Measurements from ENCODE around the gene ELN. TPM values are rescaled to one million over a fixed set of nuclear protein-coding genes. Genes with fewer than 3 reads are reported as not detected.
A peak's percentile ranks its signal among the peaks of the same experiment; 100 is the strongest.

ELN gene
- total and polyA plus RNA-seq, 5 experiments from 2014 or later = not detected

DNA sequence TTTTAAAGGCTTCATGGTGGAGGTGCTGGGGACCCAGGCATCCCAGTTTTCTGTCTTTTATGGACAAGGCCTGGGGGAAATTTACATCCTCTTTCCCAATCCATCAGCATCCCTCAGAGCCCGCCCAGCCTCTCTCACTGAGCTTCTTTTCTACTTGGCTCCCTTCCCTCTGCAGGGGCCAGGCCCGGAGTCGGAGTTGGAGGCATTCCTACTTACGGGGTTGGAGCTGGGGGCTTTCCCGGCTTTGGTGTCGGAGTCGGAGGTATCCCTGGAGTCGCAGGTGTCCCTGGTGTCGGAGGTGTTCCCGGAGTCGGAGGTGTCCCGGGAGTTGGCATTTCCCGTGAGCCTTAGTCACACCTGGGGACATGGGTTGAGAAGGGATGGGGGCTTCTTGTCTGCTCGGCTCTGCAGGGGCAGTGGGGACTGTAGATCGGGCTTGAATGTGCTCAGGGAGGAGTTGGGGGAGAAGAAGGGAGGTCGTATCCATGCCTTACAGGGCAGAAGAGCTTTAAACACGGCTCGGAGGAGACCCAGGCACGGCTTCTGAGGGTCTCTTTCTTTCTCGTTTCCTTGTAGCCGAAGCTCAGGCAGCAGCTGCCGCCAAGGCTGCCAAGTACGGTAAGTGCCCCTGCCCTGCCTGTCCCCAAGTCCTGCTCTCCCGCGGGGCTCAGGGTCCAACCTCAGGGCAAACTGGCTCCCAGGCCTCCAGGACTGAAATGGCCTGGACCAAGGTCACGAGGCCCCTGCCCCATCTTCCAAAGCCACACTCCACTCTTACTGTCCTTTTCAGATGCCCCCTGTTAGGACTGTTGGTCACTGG lies 28.3 kb downstream of the ELN start:
- POLR2A ChIA-PET = no interaction called here
- ATAC-seq = no peak

DNA sequence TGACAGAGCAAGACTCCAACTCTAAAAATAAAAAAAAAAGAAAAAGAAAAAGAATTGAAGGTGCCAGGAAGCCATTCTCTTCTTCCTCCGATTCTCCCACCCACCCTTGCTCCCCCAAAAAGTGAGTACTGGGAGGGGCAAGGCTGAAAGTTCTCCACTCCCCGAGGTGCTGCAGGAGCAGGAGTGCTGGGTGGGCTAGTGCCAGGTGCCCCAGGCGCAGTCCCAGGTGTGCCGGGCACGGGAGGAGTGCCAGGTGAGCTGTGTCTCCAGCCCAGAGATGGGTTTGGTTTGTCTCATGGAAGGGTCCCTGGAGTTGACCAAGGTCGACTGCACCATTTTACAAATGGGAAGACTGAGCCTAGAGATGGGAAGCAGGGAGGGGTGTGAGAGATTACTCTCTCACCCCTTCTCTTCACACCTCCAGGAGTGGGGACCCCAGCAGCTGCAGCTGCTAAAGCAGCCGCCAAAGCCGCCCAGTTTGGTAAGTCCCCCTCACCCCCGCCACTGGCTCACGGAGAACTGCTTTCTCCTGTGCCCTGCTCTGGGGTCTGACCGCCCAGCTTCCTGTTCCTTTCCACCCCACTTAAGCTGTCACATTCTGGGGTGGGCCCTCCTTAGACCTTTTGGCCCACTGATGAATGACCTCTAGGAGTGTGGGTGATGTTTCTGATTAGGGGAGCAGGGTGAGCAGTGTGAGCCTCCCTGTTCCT lies 29.4 kb downstream of the ELN start:
- H3K36me3 Mint-ChIP-seq = no peaks in the 10 kb centered on the region
- peaks cover 2 to 21% (median 6%) of the 10 kb centered on the region in 5 donors for H3K27me3 Mint-ChIP-seq
- no peak overlapping the region for H3K4me3 Mint-ChIP-seq
- H3K4me1 Mint-ChIP-seq = peaks cover 1 to 6% (median 3%) of the 10 kb centered on the region in 4 donors
- H3K9me3 Mint-ChIP-seq = no peaks in the 10 kb centered on the region
- POLR2A ChIA-PET = interaction anchor here (0.5 kb wide), 1 partner anchor 110 kb away, joined by 3 read pairs; no protein-coding TSS in a partner anchor
- ATAC-seq (no peak), DNase-seq (peak in 1 of 10 donors; percentile 45)
- H3K27ac Mint-ChIP-seq = peak overlapping the region in 1 of 10 donors; percentile 28

More for the DNA sequence above, 28.3 kb downstream of the ELN start:
- Mint-ChIP-seq H3K36me3 (no peaks in the 10 kb centered on the region), H3K9me3 (no peaks in the 10 kb centered on the region), H3K4me3 (no peak overlapping the region), H3K4me1 (peaks cover 0 to 6% (median 2%) of the 10 kb centered on the region in 4 donors), H3K27ac (peak overlapping the region in 1 of 10 donors; percentile 53), H3K27me3 (peaks cover 2 to 25% (median 6%) of the 10 kb centered on the region in 5 donors)
- peak in 1 of 10 donors; percentile 38 for DNase-seq

DNA sequence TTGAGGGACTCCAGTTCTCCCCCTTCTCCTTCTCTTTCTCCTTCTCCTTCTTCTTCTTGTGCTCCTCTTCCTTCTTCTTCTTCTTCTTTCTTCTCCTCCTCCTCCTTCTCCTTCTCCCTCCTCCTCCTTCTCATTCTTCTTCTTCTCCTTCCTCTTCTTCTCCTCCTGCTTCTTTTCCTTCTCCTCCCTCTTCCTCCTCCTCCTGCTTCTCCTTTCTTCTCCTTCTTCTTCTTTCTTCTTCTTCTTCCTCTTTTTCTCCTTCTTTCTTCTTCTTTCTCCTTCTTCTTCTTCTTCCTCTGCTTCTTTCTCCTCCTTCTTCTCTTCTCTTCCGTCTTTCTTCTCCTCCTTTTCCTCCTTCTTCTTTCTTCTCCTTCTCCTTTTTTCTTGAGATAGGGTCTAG lies 30.0 kb downstream of the ELN start:
- Mint-ChIP-seq H3K4me1 (peaks cover 0 to 7% (median 1%) of the 10 kb centered on the region in 4 donors), H3K27ac (peak overlapping the region in 1 of 10 donors; percentile 28), H3K27me3 (peaks cover 2 to 17% (median 6%) of the 10 kb centered on the region in 5 donors), H3K4me3 (no peak overlapping the region), H3K36me3 (no peaks in the 10 kb centered on the region), H3K9me3 (no peaks in the 10 kb centered on the region)
- DNase-seq (no peak), ATAC-seq (no peak)
- POLR2A ChIA-PET = no interaction called here

DNA sequence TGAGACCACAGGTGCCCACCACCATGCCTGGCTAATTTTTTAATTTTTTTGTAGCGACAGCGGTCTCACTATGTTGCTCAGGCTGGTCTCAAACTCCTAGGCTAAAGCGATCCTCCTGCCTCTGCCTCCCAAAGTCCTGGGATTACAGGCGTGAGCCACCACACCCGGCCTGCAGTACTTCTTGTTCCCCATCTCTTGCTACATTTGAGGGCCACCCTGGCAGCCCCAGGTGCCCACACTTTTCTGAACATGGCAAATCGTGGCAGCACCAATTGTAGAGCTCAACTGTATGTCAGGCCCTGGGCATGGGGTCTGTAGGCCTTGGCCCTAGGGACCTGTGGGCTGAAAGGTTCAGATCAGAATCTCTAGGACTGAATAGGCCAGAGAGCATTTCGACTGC lies 30.5 kb downstream of the ELN start:
- Mint-ChIP-seq H3K4me3 (no peak overlapping the region), H3K9me3 (no peaks in the 10 kb centered on the region), H3K27me3 (peaks cover 0 to 14% (median 6%) of the 10 kb centered on the region in 5 donors), H3K4me1 (peaks cover 0 to 7% (median 1%) of the 10 kb centered on the region in 4 donors), H3K36me3 (no peaks in the 10 kb centered on the region), H3K27ac (peak overlapping the region in 2 of 10 donors; percentile 28 to 59)
- POLR2A ChIA-PET = no interaction called here
- ATAC-seq (no peak), DNase-seq (peak in 1 of 10 donors; percentile 13)

DNA sequence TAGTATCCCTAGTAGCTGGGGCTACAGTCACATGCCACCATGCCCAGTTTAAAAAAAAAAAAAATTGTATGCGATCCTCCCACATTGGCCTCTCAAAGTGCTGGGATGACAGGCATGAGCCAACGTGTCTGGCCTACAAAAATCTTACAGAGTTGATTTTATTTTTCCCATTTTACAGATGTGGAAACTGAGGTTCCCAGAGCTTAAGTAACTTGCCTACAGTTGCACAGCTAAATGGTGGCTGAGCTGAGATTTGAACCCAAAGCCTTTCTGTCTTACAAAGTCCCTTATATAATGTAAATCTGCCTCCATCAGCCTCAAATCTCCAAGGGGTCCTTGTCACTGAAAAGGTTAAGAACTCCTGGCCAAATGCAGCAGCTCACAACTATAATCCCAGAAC lies 31.1 kb downstream of the ELN start:
- Mint-ChIP-seq H3K4me1 (peaks cover 0 to 7% (median 1%) of the 10 kb centered on the region in 4 donors), H3K4me3 (peak overlapping the region in 1 of 10 donors; percentile 4), H3K36me3 (no peaks in the 10 kb centered on the region), H3K9me3 (no peaks in the 10 kb centered on the region), H3K27ac (peak overlapping the region in 1 of 10 donors; percentile 28), H3K27me3 (peaks cover 0 to 11% (median 6%) of the 10 kb centered on the region in 5 donors)
- peak in 1 of 10 donors; percentile 31 for DNase-seq
- POLR2A ChIA-PET = interaction anchor here (1.1 kb wide), 1 partner anchor 116 kb away, joined by 3 read pairs; no protein-coding TSS in a partner anchor
- ATAC-seq = no peak

DNA sequence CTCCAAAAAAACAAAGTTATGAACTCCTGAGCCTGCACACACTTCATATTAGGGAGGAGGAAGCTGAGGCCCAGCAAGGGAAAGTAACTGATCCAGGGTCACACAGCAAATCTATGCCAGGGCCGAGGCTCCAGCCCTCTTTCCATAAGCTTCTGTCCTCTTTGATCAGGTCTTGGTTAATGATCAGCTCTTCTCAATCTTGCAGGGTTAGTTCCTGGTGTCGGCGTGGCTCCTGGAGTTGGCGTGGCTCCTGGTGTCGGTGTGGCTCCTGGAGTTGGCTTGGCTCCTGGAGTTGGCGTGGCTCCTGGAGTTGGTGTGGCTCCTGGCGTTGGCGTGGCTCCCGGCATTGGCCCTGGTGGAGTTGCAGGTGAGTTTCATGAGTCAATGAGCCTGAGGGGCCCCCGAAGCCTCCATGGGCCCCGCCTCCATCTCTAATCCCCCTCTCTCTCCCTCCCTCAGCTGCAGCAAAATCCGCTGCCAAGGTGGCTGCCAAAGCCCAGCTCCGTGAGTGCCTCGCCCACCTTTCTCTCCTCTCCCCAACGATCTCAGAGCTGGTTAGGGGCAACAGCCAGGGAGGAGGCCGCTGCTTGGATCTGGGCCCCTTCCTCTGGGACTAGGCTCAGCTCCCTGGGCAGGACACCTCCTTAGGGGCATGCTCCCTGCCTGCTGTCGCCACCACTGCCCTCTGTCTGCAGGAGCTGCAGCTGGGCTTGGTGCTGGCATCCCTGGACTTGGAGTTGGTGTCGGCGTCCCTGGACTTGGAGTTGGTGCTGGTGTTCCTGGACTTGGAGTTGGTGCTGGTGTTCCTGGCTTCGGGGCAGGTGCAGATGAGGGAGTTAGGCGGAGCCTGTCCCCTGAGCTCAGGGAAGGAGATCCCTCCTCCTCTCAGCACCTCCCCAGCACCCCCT lies 32.0 kb downstream of the ELN start:
- Mint-ChIP-seq H3K4me1 (peaks cover 0 to 7% (median 1%) of the 10 kb centered on the region in 4 donors), H3K27ac (peak overlapping the region in 2 of 10 donors; percentile 6 to 79), H3K27me3 (peaks cover 0 to 11% (median 6%) of the 10 kb centered on the region in 5 donors), H3K4me3 (no peak overlapping the region), H3K36me3 (no peaks in the 10 kb centered on the region), H3K9me3 (no peaks in the 10 kb centered on the region)
- ATAC-seq (no peak), DNase-seq (peak in 1 of 10 donors; percentile 52)
- POLR2A ChIA-PET = interaction anchor here (0.6 to 1.1 kb wide), 2 partner anchors 8 to 115 kb away, joined by 3 to 5 read pairs; no protein-coding TSS in a partner anchor

DNA sequence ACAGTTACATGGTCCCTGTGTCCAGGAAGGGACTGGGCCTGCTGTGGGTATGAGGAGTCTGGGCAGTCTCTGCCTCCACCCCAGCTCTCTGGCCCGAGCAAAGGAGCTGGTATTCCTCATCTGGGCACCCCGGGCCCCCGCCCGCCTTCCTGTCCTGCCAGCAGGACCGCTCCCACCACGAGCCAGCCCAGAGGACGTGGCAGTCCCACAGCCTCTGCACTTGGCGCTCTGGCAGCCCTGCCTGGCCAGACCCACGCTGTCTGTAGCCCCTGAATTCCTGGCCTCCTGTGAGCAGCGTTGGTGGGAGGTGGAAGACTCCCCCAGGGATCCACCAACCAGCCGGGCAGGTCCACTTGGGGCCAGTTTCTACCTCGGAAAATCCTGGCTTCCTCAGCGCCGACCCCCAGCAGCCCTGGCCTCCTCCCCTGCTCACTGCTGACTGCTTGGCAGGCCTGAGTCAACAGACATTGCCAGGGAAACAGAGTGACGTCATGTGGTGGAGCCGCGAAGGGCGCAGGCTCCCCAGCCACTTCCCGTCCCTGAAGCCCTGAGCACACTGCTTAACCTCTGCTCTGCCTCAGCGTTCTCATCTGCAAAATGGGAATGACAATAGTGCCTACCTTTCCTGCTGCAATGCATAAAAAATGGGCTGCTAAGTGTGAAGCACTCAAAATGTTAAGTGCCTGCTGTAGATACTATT lies 34.0 kb downstream of the ELN start:
- peak; percentile 77 to 81 for ATAC-seq
- peaks cover 0 to 7% (median 1%) of the 10 kb centered on the region in 4 donors for H3K4me1 Mint-ChIP-seq
- H3K4me3 Mint-ChIP-seq = peak overlapping the region in 2 of 10 donors; percentile 63 to 71
- no peaks in the 10 kb centered on the region for H3K9me3 Mint-ChIP-seq
- POLR2A ChIA-PET = no interaction called here
- H3K36me3 Mint-ChIP-seq = no peaks in the 10 kb centered on the region
- peak in 6 of 10 donors; percentile 24 to 68 (median 43) for DNase-seq
- peak overlapping the region in 9 of 10 donors; percentile 34 to 95 (median 77) for H3K27ac Mint-ChIP-seq
- peaks cover 0 to 11% (median 6%) of the 10 kb centered on the region in 5 donors for H3K27me3 Mint-ChIP-seq

DNA sequence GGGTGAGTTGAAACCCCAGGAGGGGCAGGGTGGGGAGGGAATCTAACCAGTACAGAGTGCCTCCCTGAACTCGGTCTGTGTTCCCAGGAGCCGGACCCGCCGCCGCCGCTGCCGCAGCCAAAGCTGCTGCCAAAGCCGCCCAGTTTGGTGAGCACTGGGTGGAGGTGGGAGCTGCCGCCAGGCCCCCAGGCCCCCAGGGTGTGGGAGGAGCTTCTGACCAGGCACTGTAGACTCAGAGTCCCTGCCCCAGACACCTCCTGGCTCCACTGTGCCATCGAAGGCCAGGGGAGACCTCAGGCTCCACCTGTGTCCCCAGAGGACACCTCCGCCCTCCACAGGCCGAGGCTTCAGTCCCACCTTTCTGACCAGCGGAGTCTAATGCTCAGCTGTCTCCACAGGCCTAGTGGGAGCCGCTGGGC lies 35.3 kb downstream of the ELN start:
- Mint-ChIP-seq H3K9me3 (no peaks in the 10 kb centered on the region), H3K36me3 (no peaks in the 10 kb centered on the region), H3K4me1 (peaks cover 0 to 7% (median 1%) of the 10 kb centered on the region in 4 donors), H3K4me3 (no peak overlapping the region), H3K27me3 (peaks cover 0 to 4% (median 0%) of the 10 kb centered on the region in 5 donors), H3K27ac (no peak overlapping the region)
- ATAC-seq (no peak), DNase-seq (peak in 1 of 10 donors; percentile 57)
- POLR2A ChIA-PET = no interaction called here

DNA sequence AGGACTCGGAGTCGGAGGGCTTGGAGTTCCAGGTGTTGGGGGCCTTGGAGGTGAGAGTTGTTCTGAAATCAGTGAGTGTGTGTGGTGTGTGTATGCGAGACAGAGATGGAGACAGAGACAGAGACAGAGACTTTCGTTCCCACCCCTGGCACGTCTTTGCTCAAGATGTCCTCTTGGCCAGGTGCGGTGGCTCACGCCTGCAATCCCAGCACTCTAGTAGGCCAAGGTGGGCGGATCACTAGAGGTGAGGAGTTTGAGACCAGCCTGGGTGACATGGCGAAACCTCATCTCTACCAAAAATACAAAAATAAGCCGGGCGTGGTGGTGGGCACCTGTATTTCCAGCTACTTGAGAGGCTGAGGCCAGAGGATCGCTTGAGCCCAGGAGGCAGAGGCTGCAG lies 35.7 kb downstream of the ELN start:
- DNase-seq (peak in 1 of 10 donors; percentile 19), ATAC-seq (no peak)
- H3K27ac Mint-ChIP-seq = peak overlapping the region in 1 of 10 donors; percentile 59
- H3K36me3 Mint-ChIP-seq = no peaks in the 10 kb centered on the region
- peaks cover 0 to 7% (median 1%) of the 10 kb centered on the region in 4 donors for H3K4me1 Mint-ChIP-seq
- H3K27me3 Mint-ChIP-seq = peaks cover 0 to under 1% (median 0%) of the 10 kb centered on the region in 5 donors
- H3K4me3 Mint-ChIP-seq = no peak overlapping the region
- POLR2A ChIA-PET = no interaction called here
- H3K9me3 Mint-ChIP-seq = no peaks in the 10 kb centered on the region

DNA sequence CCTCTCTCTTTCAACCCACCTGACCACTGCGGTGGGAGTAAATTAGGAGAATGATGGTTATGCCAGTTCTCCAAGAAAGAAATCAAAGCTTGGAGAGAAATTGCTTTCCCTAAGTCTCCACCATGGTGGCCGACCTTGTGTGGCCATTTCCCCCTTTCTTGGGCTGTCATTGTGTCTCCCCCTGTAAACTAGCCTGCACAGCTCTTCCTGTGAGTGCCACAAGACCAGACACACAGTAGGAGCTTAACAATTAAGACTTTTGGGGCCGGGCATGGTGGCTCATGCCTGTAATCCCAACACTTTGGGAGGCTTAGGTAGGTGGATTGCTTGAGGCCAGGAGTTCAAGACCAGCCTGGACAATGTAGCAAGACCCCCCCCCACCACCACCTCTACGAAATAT lies 36.7 kb downstream of the ELN start:
- no peak for DNase-seq
- Mint-ChIP-seq H3K4me1 (peaks cover 0 to 7% (median 1%) of the 10 kb centered on the region in 4 donors), H3K9me3 (no peaks in the 10 kb centered on the region), H3K36me3 (no peaks in the 10 kb centered on the region), H3K27ac (peak overlapping the region in 1 of 10 donors; percentile 83), H3K27me3 (no peaks in the 10 kb centered on the region), H3K4me3 (no peak overlapping the region)
- no peak for ATAC-seq
- POLR2A ChIA-PET = no interaction called here

DNA sequence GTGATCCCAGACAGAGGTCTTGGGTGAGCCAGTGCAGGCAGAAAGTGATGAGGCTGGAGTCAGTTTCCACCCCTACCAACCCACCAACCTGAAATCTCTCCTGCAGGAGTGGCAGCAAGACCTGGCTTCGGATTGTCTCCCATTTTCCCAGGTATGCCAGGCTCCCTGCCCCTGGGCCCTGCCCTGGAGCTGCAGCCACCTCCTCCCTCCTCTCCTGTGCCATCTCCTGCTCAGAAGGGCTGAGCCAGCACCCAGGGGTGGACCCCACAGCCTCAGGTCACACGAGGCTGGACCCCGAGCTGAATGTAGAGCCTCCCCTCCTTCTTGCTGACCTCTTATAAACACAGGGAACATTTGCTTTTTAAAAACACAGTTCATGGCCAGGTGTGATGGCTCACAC lies 38.7 kb downstream of the ELN start:
- POLR2A ChIA-PET = interaction anchor here (0.6 kb wide), 2 partner anchors 116 to 132 kb away, joined by 3 to 7 read pairs; no protein-coding TSS in a partner anchor
- no peaks in the 10 kb centered on the region for H3K36me3 Mint-ChIP-seq
- no peak overlapping the region for H3K4me3 Mint-ChIP-seq
- H3K4me1 Mint-ChIP-seq = peaks cover 0 to 7% (median 2%) of the 10 kb centered on the region in 4 donors
- DNase-seq = peak in 1 of 10 donors; percentile 45
- H3K27me3 Mint-ChIP-seq = no peaks in the 10 kb centered on the region
- H3K27ac Mint-ChIP-seq = peak overlapping the region in 1 of 10 donors; percentile 29
- no peaks in the 10 kb centered on the region for H3K9me3 Mint-ChIP-seq
- ATAC-seq = no peak
